Thymus (tissue), 11 donors: ENCODE measurements around the gene TSPYL1. TPM values are rescaled to one million over a fixed set of nuclear protein-coding genes. Genes with fewer than 3 reads are reported as not detected.

Source experiments
- DNase-seq, 9 donors: peaks; one replicate each; pipeline ENCODE4 v3.0.0-alpha.2; 2013; ENCODE audit warnings: low spot score in 9 of 9, low read depth in 6 of 9, missing footprints in 1 of 9
- H3K27ac ChIP-seq, 2 donors: one replicate each; pipeline ENCODE4 v1.5.1; 2013; ENCODE audit warnings: control low read depth in 1 of 2, low read depth in 1 of 2, low read length in 1 of 2, mild to moderate bottlenecking in 1 of 2, moderate library complexity in 1 of 2
- H3K27me3 ChIP-seq, 2 donors: one replicate each; pipeline ENCODE4 v1.5.1; 2013; ENCODE audit warnings: low read length in 1 of 2; ENCODE audit not compliant: control insufficient read depth in 2 of 2, insufficient read depth in 1 of 2
- H3K36me3 ChIP-seq, 2 donors: one replicate each; pipeline ENCODE4 v1.5.1; 2013; ENCODE audit warnings: low read length in 1 of 2, mild to moderate bottlenecking in 1 of 2, moderate library complexity in 1 of 2; ENCODE audit not compliant: control insufficient read depth in 2 of 2, insufficient read depth in 2 of 2
- H3K4me1 ChIP-seq, 2 donors: one replicate each; pipeline ENCODE4 v1.5.1; 2013; ENCODE audit warnings: low read length in 2 of 2; ENCODE audit not compliant: control insufficient read depth in 2 of 2, insufficient read depth in 2 of 2
- H3K4me3 ChIP-seq, 2 donors: one replicate each; pipeline ENCODE4 v1.5.1; 2013; ENCODE audit warnings: low read length in 2 of 2, control low read depth in 1 of 2, mild to moderate bottlenecking in 1 of 2
- H3K9me3 ChIP-seq, 2 donors: one replicate each; pipeline ENCODE4 v1.5.1; 2013; ENCODE audit warnings: low read length in 1 of 2, mild to moderate bottlenecking in 1 of 2; ENCODE audit not compliant: control insufficient read depth in 2 of 2, insufficient read depth in 1 of 2
- WGBS: extraction: QIAGEN DNeasy Blood & Tissue Kit; methylation state at CpG from one replicate; pipeline ENCODE4 v1.1.7; 2013; 5-methylcytosine and 5-hydroxymethylcytosine counted together
- polyA plus RNA-seq: library from polyadenylated mRNA; stranded (reverse); fragments of 200-250 nt; gene quantifications from one replicate; pipeline ENCODE4 v1.2.3, GENCODE V29; 2013
- total RNA-seq: library from RNA; stranded (reverse); fragments of 120-200 nt; gene quantifications from one replicate; pipeline ENCODE4 v1.2.4, GENCODE V29; 2013
- donor health status: healthy.

TSPYL1 gene
- total and polyA plus RNA-seq, 2 donors, result 42.9 to 48.7 TPM

DNA sequence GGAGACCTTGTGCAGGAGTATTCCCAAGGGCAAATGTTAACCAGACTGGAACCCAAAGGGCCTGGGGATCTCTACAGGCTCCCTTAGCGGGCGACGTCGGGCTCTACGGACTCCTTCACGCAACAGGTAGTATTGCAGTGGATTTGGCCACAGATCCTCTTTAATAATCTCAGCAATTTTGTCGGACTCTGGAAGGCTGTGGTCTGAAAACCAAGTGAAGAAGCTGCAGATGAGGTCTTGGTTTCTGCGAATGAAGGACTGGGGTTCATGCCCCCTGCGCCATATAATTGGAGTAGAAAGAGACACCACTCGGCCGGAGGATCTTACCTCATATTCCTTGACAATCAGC, 1.3 kb downstream of the TSPYL1 start:
- Histone ChIP-seq H3K4me1 (peaks cover 25 to 28% of the 10 kb centered on the region in 2 donors), H3K36me3 (peaks cover 9 to 27% of the 10 kb centered on the region in 2 donors), H3K4me3 (peak overlapping the region; percentile 75 to 87), H3K27ac (peak overlapping the region in 1 of 2 donors; percentile 99), H3K9me3 (no peaks in the 10 kb centered on the region), H3K27me3 (no peaks in the 10 kb centered on the region)
- no peak for DNase-seq
- 88% methylated on average over 11 of the region's 11 CpGs for WGBS

DNA sequence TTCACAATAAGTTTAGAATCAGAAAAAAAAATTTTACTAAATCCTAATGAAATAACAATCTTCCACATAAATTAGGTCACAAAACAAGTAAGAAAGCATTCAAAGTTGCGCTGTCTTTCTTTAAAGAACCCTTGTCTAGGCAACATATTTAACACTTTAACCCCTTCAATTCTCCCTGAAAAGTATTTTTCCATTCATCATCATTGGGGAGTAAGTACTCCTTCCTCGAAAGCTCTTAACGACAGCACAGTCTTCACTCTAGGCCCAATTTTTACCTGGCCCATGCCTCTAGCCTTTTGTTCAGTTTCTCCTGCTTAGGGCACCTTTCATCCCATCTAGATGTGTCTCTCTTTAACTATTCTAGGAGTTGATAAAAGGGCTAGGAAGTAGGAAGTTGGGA, 2.6 kb downstream of the TSPYL1 start:
- DNase-seq, result no peak
- H3K27ac ChIP-seq, result no peak overlapping the region

GRCh38 chr6:116271149-116271708, 8.5 kb downstream of the TSPYL1 start:
- DNase-seq, result no peak
- Histone ChIP-seq H3K27me3 (no peaks in the 10 kb centered on the region), H3K4me1 (peaks cover under 1 to 4% of the 10 kb centered on the region in 2 donors), H3K9me3 (no peaks in the 10 kb centered on the region), H3K27ac (no peak overlapping the region), H3K36me3 (peaks cover 7 to 25% of the 10 kb centered on the region in 2 donors), H3K4me3 (no peak overlapping the region)
- WGBS, result 98% methylated on average over 2 of the region's 2 CpGs

More for the DNA sequence above, 2.6 kb downstream of the TSPYL1 start:
- peaks cover 25 to 28% of the 10 kb centered on the region in 2 donors for H3K4me1 ChIP-seq
- H3K9me3 ChIP-seq, result no peaks in the 10 kb centered on the region
- peak overlapping the region; percentile 75 to 87 for H3K4me3 ChIP-seq
- no peaks in the 10 kb centered on the region for H3K27me3 ChIP-seq
- H3K36me3 ChIP-seq, result peaks cover 9 to 31% of the 10 kb centered on the region in 2 donors
- 52% methylated on average over 3 of the region's 3 CpGs for WGBS

GRCh38 chr6:116268589-116269293, 11.0 kb downstream of the TSPYL1 start:
- 36% methylated on average over 3 of the region's 3 CpGs for WGBS
- Histone ChIP-seq H3K27me3 (no peaks in the 10 kb centered on the region), H3K9me3 (no peaks in the 10 kb centered on the region), H3K27ac (no peak overlapping the region), H3K36me3 (peaks cover 16 to 19% of the 10 kb centered on the region in 2 donors), H3K4me1 (peaks cover 8 to 13% of the 10 kb centered on the region in 2 donors), H3K4me3 (no peak overlapping the region)
- DNase-seq, result peak in 3 of 9 donors; percentile 37 to 74 (median 48)

GRCh38 chr6:116267836-116268588, 11.7 kb downstream of the TSPYL1 start:
- H3K4me3 ChIP-seq, result no peak overlapping the region
- peaks cover 10 to 19% of the 10 kb centered on the region in 2 donors for H3K36me3 ChIP-seq
- H3K27ac ChIP-seq, result no peak overlapping the region
- H3K9me3 ChIP-seq, result no peaks in the 10 kb centered on the region
- H3K4me1 ChIP-seq, result peaks cover 8 to 13% of the 10 kb centered on the region in 2 donors
- no peak for DNase-seq
- 50% methylated on average over 3 of the region's 3 CpGs for WGBS
- H3K27me3 ChIP-seq, result no peaks in the 10 kb centered on the region

DNA sequence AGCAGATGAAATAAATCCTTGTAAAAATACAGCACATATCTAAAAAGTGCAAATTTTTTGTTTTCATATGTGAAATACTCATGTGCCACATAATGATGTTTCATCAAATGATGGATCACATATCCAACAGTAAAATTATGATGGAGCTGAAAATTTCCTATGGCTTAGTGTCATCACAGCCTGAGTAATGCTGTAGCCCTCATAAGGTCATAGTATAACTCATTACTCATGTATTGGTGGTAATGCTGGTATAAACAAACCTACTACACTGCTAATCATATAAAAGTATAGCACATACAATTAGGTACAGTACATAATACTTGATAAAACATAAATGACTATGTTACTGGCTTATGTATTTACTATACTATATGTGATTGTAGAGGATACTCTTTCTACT, 12.9 kb downstream of the TSPYL1 start:
- peaks cover 10 to 19% of the 10 kb centered on the region in 2 donors for H3K36me3 ChIP-seq
- H3K27me3 ChIP-seq, result no peaks in the 10 kb centered on the region
- no peaks in the 10 kb centered on the region for H3K9me3 ChIP-seq
- H3K27ac ChIP-seq, result no peak overlapping the region
- H3K4me1 ChIP-seq, result peaks cover 8 to 13% of the 10 kb centered on the region in 2 donors
- no peak for DNase-seq
- H3K4me3 ChIP-seq, result no peak overlapping the region

DNA sequence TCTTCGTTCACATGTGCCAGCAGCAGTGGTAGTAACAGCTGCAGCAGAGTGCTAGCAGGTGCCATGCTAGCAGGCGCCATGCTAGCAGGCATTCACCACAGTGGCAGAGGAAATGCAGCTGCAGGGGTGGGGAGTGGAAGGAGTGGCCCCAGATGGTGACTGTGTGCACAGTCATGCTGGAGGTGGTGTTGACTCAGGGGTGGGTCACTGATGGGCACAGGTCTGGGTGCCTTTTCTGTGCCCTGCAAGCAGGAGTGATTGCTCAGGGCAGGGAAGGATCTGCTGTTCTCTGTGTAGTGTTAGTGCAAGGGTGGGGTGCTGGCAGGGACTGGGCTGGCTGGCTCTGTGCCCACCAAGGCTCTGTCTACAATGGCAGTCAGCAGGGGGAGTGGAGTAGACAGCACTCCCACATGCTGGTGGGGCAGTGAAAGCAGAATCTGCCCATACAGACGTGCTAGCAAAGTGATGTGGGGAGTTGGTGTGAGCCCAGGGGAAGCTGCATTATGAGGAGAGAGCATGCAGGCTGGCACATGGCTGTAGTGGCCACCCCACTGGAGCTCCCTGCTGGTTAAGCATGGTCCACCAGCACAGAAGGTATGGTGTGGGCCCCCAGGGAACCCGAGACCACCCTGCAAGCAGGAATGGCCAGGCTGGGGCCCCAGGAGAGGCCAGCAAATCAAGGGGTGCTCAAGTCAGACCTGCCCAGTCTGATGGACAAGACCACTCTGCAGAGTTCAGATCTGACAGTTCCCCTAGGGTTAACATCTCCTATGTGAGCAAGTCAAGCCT, 14.5 kb downstream of the TSPYL1 start:
- Histone ChIP-seq H3K36me3 (peaks cover 3 to 15% of the 10 kb centered on the region in 2 donors), H3K27ac (peak overlapping the region in 1 of 2 donors; percentile 65), H3K4me1 (peaks cover 8 to 13% of the 10 kb centered on the region in 2 donors), H3K9me3 (no peaks in the 10 kb centered on the region), H3K4me3 (no peak overlapping the region), H3K27me3 (no peaks in the 10 kb centered on the region)
- DNase-seq, result peak in 5 of 9 donors; percentile 43 to 84 (median 71)
- WGBS, result 62% methylated on average over 4 of the region's 4 CpGs

DNA sequence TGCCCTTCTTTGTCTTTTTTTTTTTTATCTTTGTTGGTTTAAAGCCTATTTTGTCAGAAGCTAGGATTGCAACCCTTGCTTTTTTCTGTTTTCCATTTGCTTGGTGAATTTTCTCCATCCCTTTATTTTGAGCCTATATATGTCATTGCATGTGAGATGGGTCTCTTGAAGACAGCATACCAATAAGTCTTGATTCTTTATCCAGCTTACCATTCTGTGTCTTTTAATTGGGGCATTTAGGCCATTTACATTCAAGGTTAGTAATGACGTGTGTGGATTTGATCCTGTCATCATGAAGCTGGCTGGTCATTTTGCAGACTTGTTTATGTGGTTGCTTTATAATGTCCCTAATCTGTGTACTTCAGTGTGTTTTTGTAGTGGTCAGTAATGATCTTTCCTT, 16.4 kb downstream of the TSPYL1 start:
- H3K27me3 ChIP-seq, result no peaks in the 10 kb centered on the region
- no peak overlapping the region for H3K27ac ChIP-seq
- H3K36me3 ChIP-seq, result peaks cover 3 to 20% of the 10 kb centered on the region in 2 donors
- H3K4me1 ChIP-seq, result peaks cover 8 to 13% of the 10 kb centered on the region in 2 donors
- H3K9me3 ChIP-seq, result no peaks in the 10 kb centered on the region
- no peak for DNase-seq
- 100% methylated on average over 1 of the region's 1 CpG for WGBS
- no peak overlapping the region for H3K4me3 ChIP-seq
